NCI-H524 (cell line): ENCODE measurements around the gene ZNRF1.
A peak's percentile ranks its signal among the peaks of the same experiment; 100 is the strongest.
"Not testable (repeated sequence)": the region's sequence is repeated elsewhere in the genome, so short reads cannot be mapped to it uniquely, and the experiment has no call there.

Source experiments
- DNase-seq, 2 experiments: peaks; one replicate each; lab custom pipeline; 2025; lab: John Stamatoyannopoulos, UW

Gene ZNRF1

DNA sequence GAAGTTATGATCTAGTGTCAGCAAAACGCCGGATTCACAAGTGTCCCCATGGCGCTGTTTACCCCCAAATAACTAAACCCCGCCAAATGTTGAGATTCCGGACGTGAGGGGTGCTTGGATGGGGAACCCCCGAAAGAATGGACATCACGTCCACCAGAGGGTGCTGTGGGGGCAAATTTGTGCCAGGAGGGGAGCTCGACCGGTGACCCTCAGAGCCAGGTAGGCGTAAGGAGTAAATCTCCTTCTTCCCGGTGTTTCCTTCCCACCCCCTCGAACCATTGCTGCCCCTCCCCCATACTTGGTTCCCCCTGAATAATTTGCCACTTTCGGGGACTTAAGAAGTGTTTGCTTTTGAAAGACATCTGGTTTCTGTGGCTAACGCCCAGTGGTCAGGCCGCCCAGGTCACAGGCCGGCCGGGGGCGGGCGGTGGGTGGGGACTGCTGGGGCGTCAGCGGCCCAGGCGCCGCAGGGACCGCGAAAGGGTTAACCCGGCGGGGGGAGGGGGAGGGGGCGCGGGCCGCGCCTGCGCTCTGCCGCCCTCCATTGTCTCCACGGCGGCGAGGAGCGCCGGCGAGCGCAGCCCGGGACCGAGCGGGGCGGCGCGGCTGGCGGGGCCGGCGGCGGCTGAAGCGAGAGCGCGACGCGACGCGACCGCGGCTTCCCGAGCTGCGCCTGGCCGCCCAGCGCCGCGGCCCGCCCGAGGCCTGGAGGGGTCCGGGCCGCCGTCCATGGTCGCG lies at the start of gene ZNRF1:
TSS of gene ZNRF1 (plus strand) at position 544 of the 738 bp plus-strand sequence. CDS start 648 bp downstream, outside the sequence.
- peak; percentile 61 to 78 for DNase-seq

GRCh38 chr16:74949309-74949708 lies 49.5 kb upstream of the ZNRF1 start:
- DNase-seq = no peak

DNA sequence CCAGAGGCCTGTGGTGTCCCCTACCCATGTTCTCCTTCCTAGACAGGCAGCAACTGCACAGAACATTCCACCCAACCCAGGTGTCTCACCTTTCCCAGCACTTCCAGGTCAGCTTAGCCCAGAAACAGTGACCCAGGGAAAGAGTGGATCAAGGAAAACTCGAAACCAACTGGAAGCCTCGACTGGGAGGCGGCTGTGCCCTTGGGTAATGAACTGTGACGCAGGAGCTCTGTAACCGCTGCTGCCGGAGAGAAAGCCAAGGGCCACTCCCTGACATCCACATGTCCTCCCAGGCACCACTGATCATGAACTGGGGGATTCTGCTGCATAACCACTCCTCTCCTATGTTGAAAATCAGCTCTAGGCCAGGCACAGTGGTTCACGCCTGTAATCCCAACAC lies 48.3 kb upstream of the ZNRF1 start:
- DNase-seq = no peak

- DNase-seq = no peak
Observed at GRCh38 chr16:74951206-74951605, 47.6 kb upstream of the ZNRF1 start.

DNA sequence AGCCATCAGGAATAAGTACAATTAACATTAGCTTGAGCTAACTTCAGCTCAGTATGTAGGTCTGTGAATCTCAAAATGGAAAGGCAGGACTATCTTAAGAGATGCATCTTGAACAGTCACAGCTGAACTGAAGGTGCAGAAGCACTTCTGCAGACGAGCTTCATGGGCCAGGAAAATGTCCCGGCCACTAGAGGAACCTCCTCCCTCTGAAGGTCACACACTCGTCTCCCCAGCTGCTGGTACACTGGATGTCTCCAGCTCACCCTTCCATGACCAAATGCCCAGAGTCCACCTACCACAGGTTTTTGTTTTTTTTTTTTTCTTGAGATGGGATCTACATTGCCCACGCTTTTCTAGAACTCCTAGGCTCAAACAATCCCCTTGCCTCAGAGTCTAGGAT lies 47.1 kb upstream of the ZNRF1 start:
- no peak for DNase-seq

GRCh38 chr16:74954763-74955162 lies 44.1 kb upstream of the ZNRF1 start:
- no peak for DNase-seq

DNA sequence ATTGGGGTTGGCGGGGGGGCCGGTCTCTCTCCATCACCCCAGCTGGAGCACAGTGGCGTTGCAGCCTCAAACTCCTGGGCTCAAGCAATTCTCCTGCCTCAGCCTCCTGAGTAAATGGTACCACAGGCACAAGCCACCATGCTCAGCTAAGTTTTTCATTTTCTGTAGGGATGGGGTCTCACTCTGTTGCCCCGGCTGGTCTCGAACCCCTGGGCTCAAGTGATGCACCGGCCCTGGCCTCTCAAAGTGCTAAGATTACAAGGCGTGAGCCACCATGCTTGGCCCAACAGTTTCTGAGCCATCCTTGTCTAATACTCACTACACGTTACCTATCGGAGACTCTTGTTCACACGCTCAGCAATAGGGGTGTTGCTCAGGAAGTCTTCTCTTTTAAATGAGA lies 25.5 kb upstream of the ZNRF1 start:
- DNase-seq = no peak

- no peak for DNase-seq
Observed at GRCh38 chr16:74975591-74975990, 23.2 kb upstream of the ZNRF1 start.

GRCh38 chr16:74982256-74982655 lies 16.6 kb upstream of the ZNRF1 start:
- DNase-seq = no peak

- DNase-seq = no peak
Observed at GRCh38 chr16:74984194-74984528, 14.7 kb upstream of the ZNRF1 start.

- DNase-seq = peak; percentile 100
Observed at GRCh38 chr16:74984529-74985296, 14.1 kb upstream of the ZNRF1 start, which contains the start of gene WDR59. WDR59 (minus strand) TSS chr16:74985123; CDS start chr16:74985017, 106 bp downstream.

GRCh38 chr16:74987027-74987681 lies 11.7 kb upstream of the ZNRF1 start:
- no peak for DNase-seq

GRCh38 chr16:74989864-74990263 lies 9.0 kb upstream of the ZNRF1 start:
- DNase-seq = not testable (repeated sequence)

DNA sequence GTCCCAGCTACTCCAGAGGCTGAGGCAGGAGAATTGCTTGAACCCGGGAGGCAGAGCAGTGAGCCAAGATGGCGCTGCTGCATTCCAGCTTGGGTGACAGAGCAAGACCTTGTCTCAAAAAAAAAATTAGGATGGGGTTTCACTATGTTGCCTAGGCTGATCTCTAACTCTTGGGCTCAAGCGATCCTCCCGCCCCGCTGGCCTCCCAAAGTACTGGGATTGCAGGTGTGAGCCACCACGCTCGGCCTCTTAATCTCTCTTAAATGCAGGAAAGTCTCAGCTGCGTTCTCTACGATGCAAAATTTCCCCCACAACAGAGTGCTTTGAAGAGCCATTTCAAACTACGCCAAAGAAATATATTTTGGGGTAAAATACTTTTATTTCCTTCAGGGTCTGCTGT lies 8.0 kb upstream of the ZNRF1 start:
- no peak for DNase-seq

- no peak for DNase-seq
Observed at GRCh38 chr16:74991268-74991592, 7.6 kb upstream of the ZNRF1 start.

GRCh38 chr16:74991593-74992403 lies 7.0 kb upstream of the ZNRF1 start:
- no peak for DNase-seq

DNA sequence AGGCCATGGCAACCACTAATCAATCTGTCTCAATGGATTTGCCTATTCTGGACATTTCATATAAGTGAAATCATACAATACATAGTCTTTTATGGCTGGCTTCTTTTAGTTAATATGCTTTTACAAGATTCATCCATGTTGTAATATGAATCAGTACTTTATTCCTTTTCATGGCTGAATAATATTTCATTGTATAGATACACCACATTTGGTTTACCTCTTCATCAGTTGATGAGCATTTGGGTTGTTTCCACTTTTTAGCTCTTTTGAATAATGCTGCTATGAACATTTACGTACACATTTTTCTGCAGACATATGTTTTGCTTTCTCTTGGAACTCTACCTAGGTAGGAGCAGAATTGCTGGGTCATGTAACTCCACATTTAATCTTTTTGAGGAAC lies 2.8 kb upstream of the ZNRF1 start:
- no peak for DNase-seq

DNA sequence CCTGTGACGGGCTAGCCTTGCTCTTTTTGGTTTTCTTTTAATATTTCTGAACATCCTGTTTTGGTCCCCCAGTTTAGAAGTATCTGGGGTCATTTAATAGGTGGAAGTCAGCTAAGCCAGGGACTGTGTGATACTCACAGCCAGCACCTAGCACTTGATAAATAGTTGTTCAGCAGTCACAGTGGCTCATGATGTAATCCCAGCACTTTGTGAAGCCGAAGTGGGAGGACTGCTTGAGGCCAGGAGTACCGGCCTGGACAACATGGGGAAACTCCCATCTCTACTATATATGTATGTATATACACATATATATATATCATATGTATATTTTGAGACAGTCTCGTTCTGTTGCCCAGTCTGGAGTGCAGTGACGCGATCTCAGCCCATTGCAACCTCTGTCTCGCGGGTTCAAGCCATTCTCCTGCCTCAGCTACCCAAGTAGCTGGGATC lies 1.8 kb upstream of the ZNRF1 start:
- DNase-seq = no peak

DNA sequence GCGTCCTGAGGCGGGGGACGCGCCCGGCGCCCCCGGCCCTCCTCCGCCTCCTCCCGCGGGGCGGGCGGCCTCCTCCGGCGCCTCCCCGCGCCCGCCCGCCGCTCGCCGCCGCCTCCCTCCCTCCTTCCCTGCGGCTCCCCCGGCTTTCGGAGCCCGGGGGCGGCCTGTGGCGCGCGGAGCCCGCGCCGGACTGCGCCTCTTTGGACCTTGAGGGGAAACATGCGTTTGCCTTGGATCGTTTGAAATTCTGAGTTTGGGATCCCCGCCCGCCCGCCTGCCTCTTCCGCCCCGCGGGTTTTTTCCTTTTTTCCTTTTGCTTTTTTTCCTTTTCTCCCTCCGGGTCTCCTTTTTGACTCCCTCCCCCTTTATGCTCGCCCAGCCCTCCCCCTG lies 390 bp downstream of the ZNRF1 start:
- DNase-seq = peak; percentile 35 to 49

DNA sequence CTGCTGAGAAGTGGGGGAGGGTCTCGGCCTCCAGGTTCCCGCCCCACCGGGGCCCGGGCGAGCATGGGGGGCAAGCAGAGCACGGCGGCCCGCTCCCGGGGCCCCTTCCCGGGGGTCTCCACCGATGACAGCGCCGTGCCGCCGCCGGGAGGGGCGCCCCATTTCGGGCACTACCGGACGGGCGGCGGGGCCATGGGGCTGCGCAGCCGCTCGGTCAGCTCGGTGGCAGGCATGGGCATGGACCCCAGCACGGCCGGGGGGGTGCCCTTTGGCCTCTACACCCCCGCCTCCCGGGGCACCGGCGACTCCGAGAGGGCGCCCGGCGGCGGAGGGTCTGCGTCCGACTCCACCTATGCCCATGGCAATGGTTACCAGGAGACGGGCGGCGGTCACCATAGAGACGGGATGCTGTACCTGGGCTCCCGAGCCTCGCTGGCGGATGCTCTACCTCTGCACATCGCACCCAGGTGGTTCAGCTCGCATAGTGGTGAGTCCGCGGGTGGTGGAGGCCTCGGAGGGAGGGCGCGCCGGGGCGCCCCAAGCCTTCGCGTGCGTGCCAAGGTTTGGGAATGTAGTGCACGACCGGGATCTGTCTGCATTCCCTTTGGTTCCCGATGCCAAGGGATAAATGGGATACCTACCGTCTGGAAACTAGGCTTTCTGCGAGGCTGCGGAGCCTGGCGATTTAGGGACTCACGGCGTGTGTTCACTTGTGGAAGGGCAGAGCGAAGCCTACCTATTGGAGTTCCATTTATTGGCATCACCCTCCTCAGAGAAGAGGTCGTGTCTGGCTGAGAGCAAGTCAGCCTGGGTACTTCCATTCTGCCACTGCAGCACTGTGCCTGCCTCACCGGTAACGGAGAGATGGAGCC lies 1.0 kb downstream of the ZNRF1 start:
- DNase-seq = peak; percentile 22 to 65

- peak; percentile 22 to 69 for DNase-seq
Observed at GRCh38 chr16:75000481-75001081, 1.8 kb downstream of the ZNRF1 start.
